Hepatocyte (in vitro differentiated cells): ENCODE data around the gene ZNF280D. TPM values are rescaled to one million over a fixed set of nuclear protein-coding genes. Genes with fewer than 3 reads are reported as not detected.
A peak's percentile ranks its signal among the peaks of the same experiment; 100 is the strongest.

Source experiments
- DNase-seq: peaks from one replicate; pipeline ENCODE4 v3.0.0-alpha.2; 2016; ENCODE audit warnings: low spot score
- H2AFZ ChIP-seq: fragments of 200-600 bp; sonication (generic); 2 replicates; pipeline ENCODE4 v1.6.0; 2016; ENCODE audit warnings: antibody characterized with exemption, mild to moderate bottlenecking
- H3K27ac ChIP-seq: fragments of 200-600 bp; sonication (generic); 2 replicates; pipeline ENCODE4 v1.5.1; 2016; ENCODE audit warnings: mild to moderate bottlenecking
- H3K27me3 ChIP-seq: fragments of 200-600 bp; sonication (generic); 2 replicates; pipeline ENCODE4 v1.6.1; 2016
- H3K36me3 ChIP-seq: fragments of 200-600 bp; sonication (generic); replicated peaks from 2 replicates; pipeline ENCODE4 v1.5.1; 2016; ENCODE audit warnings: low read depth; ENCODE audit not compliant: insufficient read depth
- H3K4me1 ChIP-seq: fragments of 200-600 bp; sonication (generic); 2 replicates; pipeline ENCODE4 v1.5.1; 2016; ENCODE audit warnings: mild to moderate bottlenecking, moderate library complexity; ENCODE audit not compliant: insufficient read depth
- H3K4me2 ChIP-seq: fragments of 200-600 bp; sonication (generic); 2 replicates; pipeline ENCODE4 v1.6.0; 2016
- H3K4me3 ChIP-seq: fragments of 200-600 bp; sonication (generic); 2 replicates; pipeline ENCODE4 v1.5.1; 2016; ENCODE audit warnings: mild to moderate bottlenecking
- H3K79me2 ChIP-seq: fragments of 200-600 bp; sonication (generic); 2 replicates; pipeline ENCODE4 v1.6.0; 2017; ENCODE audit warnings: mild to moderate bottlenecking
- H3K9me2 ChIP-seq: fragments of 200-600 bp; sonication (generic); replicated peaks from 2 replicates; pipeline ENCODE4 v1.6.0; 2017; ENCODE audit warnings: mild to moderate bottlenecking; ENCODE audit not compliant: insufficient read depth
- H3K9me3 ChIP-seq: fragments of 200-600 bp; sonication (generic); 2 replicates; pipeline ENCODE4 v1.5.1; 2016; ENCODE audit warnings: low read depth, mild to moderate bottlenecking
- H4K20me1 ChIP-seq: fragments of 200-600 bp; sonication (generic); 2 replicates; pipeline ENCODE4 v1.6.0; 2016; ENCODE audit warnings: mild to moderate bottlenecking; ENCODE audit not compliant: insufficient read depth, poor library complexity, severe bottlenecking
- EZH2 ChIP-seq: fragments of 200-600 bp; sonication (generic); IDR thresholded peaks from 2 replicates; pipeline ENCODE4 v1.6.1; 2016; ENCODE audit warnings: antibody characterized with exemption, mild to moderate bottlenecking, borderline replicate concordance
- EZH2phosphoT487 ChIP-seq: fragments of 200-600 bp; sonication (generic); IDR thresholded peaks from one replicate; pipeline ENCODE4 v1.6.1; 2018; ENCODE audit warnings: antibody characterized with exemption, mild to moderate bottlenecking, low read depth, moderate library complexity; ENCODE audit not compliant: unreplicated experiment, severe bottlenecking
- WGBS: methylation state at CpG from one replicate; pipeline ENCODE4 v1.1.6; 2016; ENCODE audit warnings: low lambda C conversion rate; ENCODE audit errors: missing lambda C conversion rate; 5-methylcytosine and 5-hydroxymethylcytosine counted together
- polyA plus RNA-seq: library from polyadenylated mRNA; unstranded; fragments of >200 nt; fragmentation: Nextera tagmentation; extraction: Ambion mirVana; gene quantifications from 2 replicates; pipeline ENCODE4 v1.2.1, GENCODE V29; 2016
- total RNA-seq: library from RNA; depleted of rRNA; stranded (reverse); fragments of >200 nt; gene quantifications from 2 replicates; pipeline ENCODE4 v1.2.3, GENCODE V29; 2014
- TF ChIP-seq, protein P1 (sequence below): fragments of 200-600 bp; sonication (generic); IDR thresholded peaks from 2 replicates; pipeline ENCODE4 v1.5.1; 2016; ENCODE audit warnings: antibody characterized with exemption, mild to moderate bottlenecking; ENCODE audit not compliant: poor library complexity

Gene ZNF280D
- total and polyA plus RNA-seq, 2 experiments from 2014 or later: 0.54 to 0.87 TPM

DNA sequence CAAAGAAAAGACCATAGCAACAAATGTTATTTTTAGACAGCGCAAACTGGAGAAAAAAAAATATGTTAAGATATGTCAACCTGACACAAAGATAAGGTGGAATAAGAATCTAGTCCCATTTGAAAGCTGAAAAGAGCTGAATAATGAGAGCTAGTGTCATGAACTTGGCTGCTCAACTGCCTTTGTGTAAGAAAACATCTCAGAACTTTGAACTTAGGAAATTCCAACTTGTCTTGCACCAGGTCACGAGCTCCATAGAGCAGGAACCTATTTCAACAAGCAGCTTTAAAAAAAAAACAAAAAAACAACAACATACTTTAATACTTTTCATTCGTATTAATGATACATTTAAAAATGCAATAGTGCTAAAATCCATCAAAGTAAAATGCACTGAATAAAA is 79.5 kb downstream of the ZNF280D start:
- DNase-seq: peak; percentile 8
- TF ChIP-seq, protein P1, sequence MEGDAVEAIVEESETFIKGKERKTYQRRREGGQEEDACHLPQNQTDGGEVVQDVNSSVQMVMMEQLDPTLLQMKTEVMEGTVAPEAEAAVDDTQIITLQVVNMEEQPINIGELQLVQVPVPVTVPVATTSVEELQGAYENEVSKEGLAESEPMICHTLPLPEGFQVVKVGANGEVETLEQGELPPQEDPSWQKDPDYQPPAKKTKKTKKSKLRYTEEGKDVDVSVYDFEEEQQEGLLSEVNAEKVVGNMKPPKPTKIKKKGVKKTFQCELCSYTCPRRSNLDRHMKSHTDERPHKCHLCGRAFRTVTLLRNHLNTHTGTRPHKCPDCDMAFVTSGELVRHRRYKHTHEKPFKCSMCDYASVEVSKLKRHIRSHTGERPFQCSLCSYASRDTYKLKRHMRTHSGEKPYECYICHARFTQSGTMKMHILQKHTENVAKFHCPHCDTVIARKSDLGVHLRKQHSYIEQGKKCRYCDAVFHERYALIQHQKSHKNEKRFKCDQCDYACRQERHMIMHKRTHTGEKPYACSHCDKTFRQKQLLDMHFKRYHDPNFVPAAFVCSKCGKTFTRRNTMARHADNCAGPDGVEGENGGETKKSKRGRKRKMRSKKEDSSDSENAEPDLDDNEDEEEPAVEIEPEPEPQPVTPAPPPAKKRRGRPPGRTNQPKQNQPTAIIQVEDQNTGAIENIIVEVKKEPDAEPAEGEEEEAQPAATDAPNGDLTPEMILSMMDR: no peak
- TF ChIP-seq EZH2phosphoT487: no peak
- TF ChIP-seq EZH2: no peak
- Histone ChIP-seq H3K79me2 (no peaks in the 10 kb centered on the region), H3K27me3 (no peaks in the 10 kb centered on the region), H3K4me2 (peak overlapping the region; percentile 10), H4K20me1 (no peaks in the 10 kb centered on the region), H3K4me3 (no peak overlapping the region), H3K27ac (peak overlapping the region; percentile 28), H3K9me2 (no peaks in the 10 kb centered on the region), H3K36me3 (no peaks in the 10 kb centered on the region), H2AFZ (no peak overlapping the region), H3K4me1 (no peaks in the 10 kb centered on the region), H3K9me3 (no peaks in the 10 kb centered on the region)
- 87% methylated on average over 3 of the region's 3 CpGs for WGBS

DNA sequence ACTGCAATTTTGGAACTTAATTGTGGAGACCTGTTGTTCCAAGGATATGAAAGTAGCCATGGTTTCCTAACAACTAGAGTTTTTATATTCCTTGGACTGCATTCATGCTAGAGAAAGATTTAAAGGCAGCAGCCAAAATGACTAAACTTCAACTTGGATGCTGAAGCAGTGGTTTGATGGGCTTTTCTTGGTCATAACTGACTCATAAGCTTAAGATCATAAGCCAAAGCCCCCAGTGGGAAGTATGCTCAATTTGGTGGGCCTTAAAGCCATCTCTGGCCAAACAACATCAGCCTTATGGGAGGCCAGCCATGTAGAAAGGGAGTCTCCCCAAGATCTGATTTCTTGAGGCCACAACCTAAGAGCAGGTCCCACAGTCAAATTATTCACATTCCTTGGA is 80.2 kb downstream of the ZNF280D start:
- H3K9me2 ChIP-seq: no peaks in the 10 kb centered on the region
- H3K4me2 ChIP-seq: no peak overlapping the region
- no peak for DNase-seq
- no peak for TF ChIP-seq EZH2phosphoT487
- TF ChIP-seq, protein P1: no peak
- no peak for TF ChIP-seq EZH2
- no peaks in the 10 kb centered on the region for H3K79me2 ChIP-seq
- no peaks in the 10 kb centered on the region for H3K27me3 ChIP-seq
- H3K4me3 ChIP-seq: no peak overlapping the region
- H2AFZ ChIP-seq: no peak overlapping the region
- H3K4me1 ChIP-seq: no peaks in the 10 kb centered on the region
- no peaks in the 10 kb centered on the region for H3K36me3 ChIP-seq
- H4K20me1 ChIP-seq: no peaks in the 10 kb centered on the region
- H3K27ac ChIP-seq: peak overlapping the region; percentile 20
- no peaks in the 10 kb centered on the region for H3K9me3 ChIP-seq

GRCh38 chr15:56648311-56648710 is 85.0 kb downstream of the ZNF280D start:
- TF ChIP-seq, protein P1: no peak
- TF ChIP-seq EZH2phosphoT487: no peak
- no peak for TF ChIP-seq EZH2
- H3K36me3 ChIP-seq: no peaks in the 10 kb centered on the region
- no peaks in the 10 kb centered on the region for H3K9me2 ChIP-seq
- no peak for DNase-seq
- no peak overlapping the region for H3K27ac ChIP-seq
- H2AFZ ChIP-seq: no peak overlapping the region
- no peak overlapping the region for H3K4me2 ChIP-seq
- no peaks in the 10 kb centered on the region for H3K79me2 ChIP-seq
- H3K9me3 ChIP-seq: no peaks in the 10 kb centered on the region
- H4K20me1 ChIP-seq: no peaks in the 10 kb centered on the region
- 90% methylated on average over 2 of the region's 2 CpGs for WGBS
- no peaks in the 10 kb centered on the region for H3K27me3 ChIP-seq
- H3K4me1 ChIP-seq: no peaks in the 10 kb centered on the region
- no peak overlapping the region for H3K4me3 ChIP-seq

- 92% methylated on average over 2 of the region's 2 CpGs for WGBS
- no peaks in the 10 kb centered on the region for H4K20me1 ChIP-seq
- no peak overlapping the region for H3K4me2 ChIP-seq
- H3K9me2 ChIP-seq: no peaks in the 10 kb centered on the region
- no peaks in the 10 kb centered on the region for H3K79me2 ChIP-seq
- no peak for TF ChIP-seq EZH2phosphoT487
- TF ChIP-seq, protein P1: no peak
- no peak for TF ChIP-seq EZH2
- H3K27me3 ChIP-seq: no peaks in the 10 kb centered on the region
- H3K27ac ChIP-seq: no peak overlapping the region
- no peaks in the 10 kb centered on the region for H3K36me3 ChIP-seq
- no peak for DNase-seq
- no peaks in the 10 kb centered on the region for H3K9me3 ChIP-seq
- H3K4me3 ChIP-seq: no peak overlapping the region
- H2AFZ ChIP-seq: no peak overlapping the region
- no peaks in the 10 kb centered on the region for H3K4me1 ChIP-seq
Observed at GRCh38 chr15:56640549-56640948, 92.8 kb downstream of the ZNF280D start.
